Activated naive CD8-positive, alpha-beta T cell treated with anti-CD3 and anti-CD28 coated beads, Interleukin-2, amount 10 ng/mL, durations not matched to agents 7 days and 5 days (primary cell): ENCODE results near the gene ACSM6. TPM values are rescaled to one million over a fixed set of nuclear protein-coding genes. Genes with fewer than 3 reads are reported as not detected.
"Not testable (repeated sequence)": the region's sequence is repeated elsewhere in the genome, so short reads cannot be mapped to it uniquely, and the experiment has no call there.

Experiments
- ATAC-seq: fragments of 150-1000 bp; cut with Tn5 transposase; one replicate; pipeline ENCODE4 v1.10.0; 2021; ENCODE audit warnings: low read depth, moderate library complexity
- POLR2A ChIA-PET: fragments of 350-600 bp; sonication (Branson Sonifier 250); formaldehyde crosslinking; loops from one replicate; lab custom pipeline; 2021; ENCODE audit warnings: antibody characterized with exemption; lab: Charles Lee
- DNase-seq: peaks from one replicate; pipeline ENCODE4 v3.0.0; 2021
- H3K27ac Mint-ChIP-seq: one replicate; pipeline ENCODE4 v1.8.0; 2022; ENCODE audit warnings: mild to moderate bottlenecking, mixed read lengths
- H3K27me3 Mint-ChIP-seq: one replicate; pipeline ENCODE4 v1.8.0; 2022; ENCODE audit warnings: mild to moderate bottlenecking, moderate library complexity, mixed read lengths
- H3K36me3 Mint-ChIP-seq: one replicate; pipeline ENCODE4 v1.8.0; 2021; ENCODE audit warnings: mild to moderate bottlenecking, mixed read lengths
- H3K4me1 Mint-ChIP-seq: one replicate; pipeline ENCODE4 v1.8.0; 2021; ENCODE audit warnings: mixed read lengths
- H3K4me3 Mint-ChIP-seq: one replicate; pipeline ENCODE4 v1.8.0; 2022; ENCODE audit warnings: mild to moderate bottlenecking, moderate library complexity, mixed read lengths
- H3K9me3 Mint-ChIP-seq: one replicate; pipeline ENCODE4 v1.8.0; 2021; ENCODE audit warnings: mixed read lengths
- total RNA-seq, 2 experiments: library from RNA; stranded (reverse); gene quantifications; one replicate each; pipeline ENCODE4 v1.2.3, GENCODE V29; 2021

Gene ACSM6
- total RNA-seq, 2 experiments from 2014 or later, result not detected

DNA sequence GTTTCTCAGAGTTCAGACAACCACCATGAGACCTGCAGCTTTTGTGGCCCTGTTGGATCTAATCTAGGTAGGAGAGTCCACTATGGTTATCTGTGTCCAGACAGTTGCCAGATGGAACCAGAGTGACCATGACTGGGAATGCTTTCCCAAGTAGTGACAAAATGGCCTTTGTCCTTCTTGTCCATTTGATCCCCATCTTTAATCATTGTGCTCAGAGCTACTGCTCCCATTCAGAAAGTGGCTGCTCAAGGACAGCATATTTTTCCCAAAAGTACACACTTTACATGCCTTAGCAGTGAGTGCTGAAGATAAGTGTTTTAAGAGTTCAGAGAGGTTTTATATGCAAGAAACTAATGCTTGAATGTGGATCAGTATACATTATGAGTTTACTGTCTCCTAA is 5.4 kb upstream of the ACSM6 start:
- no peak overlapping the region for H3K27ac Mint-ChIP-seq
- no peak for ATAC-seq

DNA sequence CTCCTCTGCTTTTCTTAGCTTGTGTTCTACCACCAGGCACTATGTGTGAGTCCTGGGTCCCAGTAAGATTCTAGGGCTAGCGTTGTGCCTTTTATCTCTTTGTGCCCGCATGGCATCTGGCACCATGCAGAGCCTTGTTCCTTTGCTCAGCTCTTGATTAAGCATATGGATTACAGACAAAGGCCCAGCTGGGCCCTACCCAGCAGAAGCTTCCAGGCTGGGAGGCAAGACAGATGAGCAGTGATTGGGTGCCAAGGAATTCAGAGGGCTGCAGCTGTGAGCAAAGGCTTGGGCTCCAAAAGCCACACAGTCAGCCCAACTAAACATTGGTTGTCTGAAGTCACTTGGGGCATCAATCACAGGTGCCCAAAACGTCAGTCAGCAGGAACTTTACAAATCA is 2.0 kb downstream of the ACSM6 start:
- Mint-ChIP-seq H3K9me3 (no peaks in the 10 kb centered on the region), H3K27me3 (peaks cover 3% of the 10 kb centered on the region), H3K4me3 (no peak overlapping the region), H3K4me1 (no peaks in the 10 kb centered on the region), H3K36me3 (no peaks in the 10 kb centered on the region), H3K27ac (no peak overlapping the region)
- no peak for ATAC-seq
- POLR2A ChIA-PET, result no interaction called here
- DNase-seq, result no peak

More for the DNA sequence above, 5.4 kb upstream of the ACSM6 start:
- H3K9me3 Mint-ChIP-seq, result no peaks in the 10 kb centered on the region
- no peaks in the 10 kb centered on the region for H3K36me3 Mint-ChIP-seq
- H3K27me3 Mint-ChIP-seq, result peaks cover 19% of the 10 kb centered on the region
- peaks cover 4% of the 10 kb centered on the region for H3K4me1 Mint-ChIP-seq
- DNase-seq, result no peak
- POLR2A ChIA-PET, result no interaction called here
- no peak overlapping the region for H3K4me3 Mint-ChIP-seq

DNA sequence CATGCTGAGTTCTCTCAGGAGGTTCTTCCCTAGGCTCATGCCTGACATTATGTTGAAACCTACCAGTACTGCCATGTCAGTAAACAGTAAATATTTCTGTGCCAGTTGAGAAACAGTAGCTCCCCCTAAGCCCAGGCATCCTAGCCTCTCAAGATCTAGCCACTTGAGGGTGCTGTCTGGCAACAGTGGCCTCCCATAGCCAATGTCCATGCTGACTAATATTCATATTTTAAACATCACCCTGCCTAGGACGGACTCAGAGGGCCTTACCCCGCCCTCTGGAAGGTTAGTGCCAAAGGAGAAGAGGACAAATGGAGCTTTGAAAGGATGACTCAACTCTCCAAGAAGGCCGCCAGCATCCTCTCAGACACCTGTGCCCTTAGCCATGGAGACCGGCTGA is 7.7 kb downstream of the ACSM6 start:
- POLR2A ChIA-PET, result no interaction called here
- Mint-ChIP-seq H3K27ac (no peak overlapping the region), H3K27me3 (no peaks in the 10 kb centered on the region)

DNA sequence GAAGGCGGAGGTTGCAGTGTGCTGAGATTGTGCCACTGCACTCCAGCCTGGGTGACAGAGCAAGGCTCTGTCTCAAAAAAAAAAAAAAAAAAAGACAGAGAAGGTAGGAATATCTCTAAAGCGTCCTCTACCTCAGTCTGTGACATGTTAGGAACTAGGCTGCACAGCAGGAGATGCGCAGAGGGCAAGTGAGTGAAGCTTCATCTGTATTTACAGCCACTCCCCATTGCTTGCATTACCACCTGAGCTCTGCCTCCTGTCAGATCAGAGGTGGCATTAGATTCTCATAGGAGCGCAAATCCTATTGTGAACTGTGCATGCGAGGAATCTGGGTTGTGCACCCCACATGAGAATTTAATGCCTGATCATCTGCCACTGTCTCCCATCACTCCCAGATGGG is 8.8 kb downstream of the ACSM6 start:
- ATAC-seq, H3K27me3 Mint-ChIP-seq, H3K9me3 Mint-ChIP-seq, H3K4me3 Mint-ChIP-seq, H3K27ac Mint-ChIP-seq, POLR2A ChIA-PET, H3K36me3 Mint-ChIP-seq, H3K4me1 Mint-ChIP-seq, DNase-seq: not testable (repeated sequence)

More for the DNA sequence above, 7.7 kb downstream of the ACSM6 start:
- Mint-ChIP-seq H3K4me3 (no peak overlapping the region), H3K9me3 (no peaks in the 10 kb centered on the region), H3K36me3 (no peaks in the 10 kb centered on the region), H3K4me1 (no peaks in the 10 kb centered on the region)
- ATAC-seq (no peak), DNase-seq (no peak)

DNA sequence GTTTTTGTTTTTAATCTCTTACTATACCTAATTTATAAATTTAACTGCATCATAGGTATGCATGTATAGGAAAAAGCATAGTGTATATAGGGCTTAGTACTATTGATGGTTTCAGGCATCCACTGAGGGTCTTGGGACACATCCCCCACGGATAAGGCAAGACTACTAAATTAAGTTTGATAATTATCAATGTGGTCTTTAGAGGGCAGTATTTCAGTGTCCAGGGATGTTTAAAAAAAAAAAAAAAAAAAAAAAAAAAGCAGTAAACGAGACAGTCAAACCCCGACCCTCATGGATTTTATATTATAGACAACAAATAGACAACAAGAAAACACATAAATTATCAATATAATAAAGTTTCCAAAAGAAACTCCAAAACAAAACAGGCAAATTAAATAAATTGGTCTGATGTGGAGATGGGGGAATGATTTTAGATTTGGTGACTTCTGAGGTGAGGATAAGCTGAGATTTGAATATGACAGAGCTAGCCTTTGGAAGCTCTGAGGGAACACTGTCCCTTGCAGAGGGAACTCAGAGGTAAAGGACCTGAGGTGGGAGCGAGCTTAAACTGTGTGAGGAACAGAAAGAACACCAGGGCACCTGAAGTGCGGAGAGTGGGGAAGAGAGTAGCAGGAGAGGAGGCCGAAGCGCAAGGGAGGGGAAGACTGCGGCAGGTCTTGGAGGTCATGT is 14.8 kb downstream of the ACSM6 start:
- ATAC-seq (no peak), DNase-seq (no peak)
- no peaks in the 10 kb centered on the region for H3K27me3 Mint-ChIP-seq
- no peak overlapping the region for H3K27ac Mint-ChIP-seq
- no peaks in the 10 kb centered on the region for H3K36me3 Mint-ChIP-seq
- H3K4me3 Mint-ChIP-seq, result no peak overlapping the region
- H3K9me3 Mint-ChIP-seq, result no peaks in the 10 kb centered on the region
- H3K4me1 Mint-ChIP-seq, result no peaks in the 10 kb centered on the region
- POLR2A ChIA-PET, result no interaction called here

DNA sequence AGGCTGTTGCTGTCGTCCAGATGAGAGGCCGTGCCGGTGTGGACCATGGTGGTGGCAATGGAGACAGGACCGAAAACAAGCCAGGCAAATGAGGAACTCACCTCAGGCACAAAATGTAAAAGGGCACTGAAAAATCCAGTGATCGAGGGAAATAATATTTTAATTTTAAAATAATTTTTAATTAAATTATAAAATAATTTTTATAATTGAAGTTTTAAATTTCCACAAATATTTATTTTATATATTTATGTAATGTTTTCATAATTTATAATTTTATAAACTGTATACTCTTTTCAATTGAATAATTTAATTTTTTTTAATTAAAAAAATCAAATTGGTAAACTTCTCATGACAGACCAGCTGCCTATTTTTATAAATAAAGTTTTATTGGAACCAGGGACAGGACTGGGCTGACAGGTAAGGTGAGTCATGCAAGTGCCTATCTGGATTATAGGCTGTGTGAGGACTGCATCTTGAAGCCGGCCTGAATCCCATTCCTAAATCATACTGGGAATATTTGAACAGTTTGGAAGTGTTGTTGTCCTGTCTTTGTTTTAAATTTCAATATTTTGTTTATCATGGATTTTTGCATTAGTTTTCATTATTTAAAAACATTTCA is 15.6 kb downstream of the ACSM6 start:
- Mint-ChIP-seq H3K27me3 (no peaks in the 10 kb centered on the region), H3K36me3 (no peaks in the 10 kb centered on the region), H3K9me3 (no peaks in the 10 kb centered on the region), H3K4me1 (no peaks in the 10 kb centered on the region), H3K27ac (no peak overlapping the region), H3K4me3 (no peak overlapping the region)
- ATAC-seq (no peak), DNase-seq (no peak)
- POLR2A ChIA-PET, result no interaction called here

DNA sequence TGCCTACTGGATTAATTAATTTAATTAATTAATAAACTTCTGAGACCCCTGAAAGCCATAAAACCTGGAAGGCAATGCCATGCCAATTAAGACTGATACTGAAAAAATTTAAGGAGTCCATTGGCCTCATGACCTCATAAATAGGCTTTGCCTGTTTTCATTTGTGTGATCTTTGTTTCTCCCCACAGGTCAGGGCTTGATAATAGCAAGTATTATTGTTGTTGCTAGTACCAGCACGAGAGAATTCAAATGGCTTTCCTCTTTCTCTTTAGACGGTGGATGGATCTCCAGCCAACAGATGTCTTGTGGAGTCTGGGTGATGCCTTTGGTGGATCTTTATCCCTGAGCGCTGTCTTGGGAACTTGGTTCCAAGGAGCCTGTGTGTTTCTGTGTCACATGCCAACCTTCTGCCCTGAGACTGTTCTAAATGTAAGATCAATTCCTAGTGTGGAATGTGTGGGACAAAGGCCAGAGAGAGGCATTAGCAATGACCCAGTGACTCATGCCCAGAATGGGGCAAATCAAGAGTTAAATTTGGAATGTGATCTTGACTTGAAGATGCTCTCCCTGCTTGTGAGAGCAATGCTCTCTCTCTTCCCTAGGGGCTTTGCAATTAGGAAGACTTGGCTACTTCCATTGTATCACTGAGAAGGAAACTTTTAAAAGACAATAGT is 17.7 kb downstream of the ACSM6 start:
- Mint-ChIP-seq H3K9me3 (peaks cover 2% of the 10 kb centered on the region), H3K4me1 (no peaks in the 10 kb centered on the region), H3K36me3 (peaks cover 8% of the 10 kb centered on the region), H3K27ac (no peak overlapping the region), H3K27me3 (no peaks in the 10 kb centered on the region), H3K4me3 (no peak overlapping the region)
- ATAC-seq (no peak), DNase-seq (no peak)
- POLR2A ChIA-PET, result no interaction called here

DNA sequence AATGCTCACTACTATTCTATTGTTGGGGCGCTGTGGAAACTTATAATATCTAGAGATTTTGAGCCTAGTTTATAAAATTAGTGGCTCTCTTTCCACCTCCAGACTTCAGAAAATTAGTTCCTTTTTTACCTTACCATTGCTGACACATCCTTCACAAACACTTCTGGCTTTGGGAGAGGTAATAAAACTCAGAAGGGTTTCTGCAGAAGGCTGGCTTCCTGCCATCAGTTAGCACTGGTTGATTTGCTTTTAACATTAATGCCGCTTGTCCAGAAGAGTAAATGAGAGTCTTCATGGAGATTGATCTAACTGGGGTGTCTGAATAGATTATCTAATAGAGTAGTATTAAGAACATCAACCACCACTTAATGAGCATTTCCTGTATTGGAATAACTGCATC is 20.3 kb downstream of the ACSM6 start:
- H3K27ac Mint-ChIP-seq, result no peak overlapping the region
- DNase-seq (no peak), ATAC-seq (no peak)
- no peak overlapping the region for H3K4me3 Mint-ChIP-seq
- no peaks in the 10 kb centered on the region for H3K27me3 Mint-ChIP-seq
- no peaks in the 10 kb centered on the region for H3K4me1 Mint-ChIP-seq
- H3K9me3 Mint-ChIP-seq, result peaks cover 2% of the 10 kb centered on the region
- POLR2A ChIA-PET, result no interaction called here
- peaks cover 8% of the 10 kb centered on the region for H3K36me3 Mint-ChIP-seq

DNA sequence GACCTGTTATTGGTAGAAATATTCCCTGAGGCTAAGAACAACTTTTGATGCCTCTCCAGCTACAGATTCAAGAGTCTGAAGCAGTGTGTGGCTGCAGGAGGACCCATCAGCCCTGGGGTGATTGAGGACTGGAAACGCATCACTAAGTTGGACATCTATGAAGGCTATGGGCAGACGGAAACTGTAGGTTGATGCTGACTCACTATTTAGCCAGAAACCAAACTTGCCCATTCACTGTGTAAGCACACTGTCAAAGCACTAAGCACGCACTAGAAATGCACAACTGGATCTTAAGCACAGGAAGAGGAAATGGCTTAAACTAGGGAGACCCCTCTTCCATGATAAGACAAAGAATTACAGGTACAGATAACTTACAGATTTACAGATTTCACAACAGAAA is 20.8 kb downstream of the ACSM6 start:
- Mint-ChIP-seq H3K4me3 (no peak overlapping the region), H3K9me3 (peaks cover 2% of the 10 kb centered on the region), H3K27ac (no peak overlapping the region), H3K36me3 (peaks cover 8% of the 10 kb centered on the region), H3K27me3 (no peaks in the 10 kb centered on the region), H3K4me1 (no peaks in the 10 kb centered on the region)
- ATAC-seq (no peak), DNase-seq (no peak)
- POLR2A ChIA-PET, result no interaction called here

DNA sequence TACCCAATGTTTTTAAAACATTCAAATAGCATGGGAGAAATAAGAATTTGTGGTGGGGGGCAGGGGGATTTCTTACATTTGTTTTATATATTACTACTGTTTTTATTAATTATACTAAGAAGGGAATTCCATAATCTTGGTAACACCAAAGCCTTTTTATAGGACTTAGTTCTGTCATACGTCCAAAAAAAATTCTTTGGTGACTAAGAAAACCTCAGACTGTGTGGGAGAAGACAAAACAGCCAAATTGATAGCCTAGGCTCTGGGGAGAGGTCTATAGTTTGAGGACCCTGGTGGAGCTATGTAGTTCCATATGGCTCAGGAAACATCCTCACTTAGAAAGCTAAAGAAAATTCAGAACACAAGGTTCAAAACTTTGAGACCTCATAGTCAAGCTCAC is 23.4 kb downstream of the ACSM6 start:
- Mint-ChIP-seq H3K27me3 (peaks cover 1% of the 10 kb centered on the region), H3K27ac (no peak overlapping the region), H3K36me3 (peaks cover 8% of the 10 kb centered on the region), H3K9me3 (peaks cover 2% of the 10 kb centered on the region), H3K4me1 (no peaks in the 10 kb centered on the region), H3K4me3 (no peak overlapping the region)
- DNase-seq, result no peak
- POLR2A ChIA-PET, result no interaction called here
- no peak for ATAC-seq

DNA sequence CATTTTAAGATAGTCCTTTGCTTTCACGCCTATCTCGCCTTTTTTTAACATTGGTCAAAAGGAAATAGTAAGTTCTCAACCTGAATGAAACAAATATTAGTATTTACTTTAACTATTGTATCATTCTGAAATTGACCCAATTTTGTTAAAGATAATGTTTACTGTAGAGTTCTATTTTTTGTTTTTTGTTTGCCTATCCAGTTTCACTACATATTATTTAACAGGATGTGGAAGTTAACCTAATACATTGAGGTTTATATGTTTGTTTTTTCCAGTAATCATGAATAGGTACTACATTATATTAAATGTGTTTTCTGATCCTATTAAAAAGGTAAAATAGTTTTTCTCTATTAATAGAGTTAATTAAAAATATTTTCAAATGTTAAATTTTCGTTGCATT is 26.5 kb downstream of the ACSM6 start:
- Mint-ChIP-seq H3K27ac (no peak overlapping the region), H3K27me3 (peaks cover 3% of the 10 kb centered on the region), H3K9me3 (peaks cover 2% of the 10 kb centered on the region), H3K4me1 (no peaks in the 10 kb centered on the region), H3K4me3 (no peak overlapping the region), H3K36me3 (peaks cover 4% of the 10 kb centered on the region)
- no peak for ATAC-seq
- POLR2A ChIA-PET, result no interaction called here
- DNase-seq, result no peak

DNA sequence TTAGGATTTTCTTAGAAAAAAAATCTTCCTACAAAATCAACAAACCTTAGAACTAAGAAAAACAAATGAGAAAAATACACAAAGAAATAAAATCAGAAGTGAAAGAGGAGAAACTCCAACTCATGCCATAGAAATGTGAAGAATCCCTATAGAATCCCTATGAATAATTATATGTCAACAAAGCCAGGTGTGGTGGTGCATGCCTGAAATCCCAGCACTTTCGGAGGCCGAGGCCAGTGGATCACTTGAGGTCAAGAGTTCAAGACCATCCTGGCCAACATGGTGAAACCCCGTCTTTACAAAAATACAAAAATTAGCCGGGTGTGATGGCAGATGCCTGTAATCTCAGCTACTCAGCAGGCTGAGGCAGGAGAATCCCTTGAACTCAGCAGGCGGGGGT is 27.1 kb downstream of the ACSM6 start:
- no peak overlapping the region for H3K4me3 Mint-ChIP-seq
- no peak overlapping the region for H3K27ac Mint-ChIP-seq
- peaks cover 3% of the 10 kb centered on the region for H3K27me3 Mint-ChIP-seq
- no peaks in the 10 kb centered on the region for H3K4me1 Mint-ChIP-seq
- ATAC-seq (no peak), DNase-seq (no peak)
- peaks cover 3% of the 10 kb centered on the region for H3K36me3 Mint-ChIP-seq
- POLR2A ChIA-PET, result no interaction called here
- peaks cover under 1% of the 10 kb centered on the region for H3K9me3 Mint-ChIP-seq

DNA sequence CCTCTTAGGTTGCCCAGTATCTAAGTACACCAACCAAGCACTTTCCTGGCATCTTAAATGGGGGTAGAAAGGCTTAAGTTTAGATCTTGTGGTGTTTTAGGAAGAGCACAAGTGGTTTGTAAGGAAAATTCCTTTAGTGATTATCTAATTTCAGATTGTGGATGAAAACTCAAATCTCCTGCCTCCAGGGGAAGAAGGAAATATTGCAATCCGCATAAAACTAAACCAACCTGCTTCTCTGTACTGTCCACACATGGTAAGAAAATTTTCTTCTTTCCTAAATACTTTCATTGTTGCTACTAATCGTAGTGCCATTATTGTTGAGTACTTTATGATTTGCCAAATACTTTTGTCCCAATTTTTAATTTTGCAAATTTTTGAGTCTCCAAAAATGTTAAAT is 31.1 kb downstream of the ACSM6 start:
- H3K27me3 Mint-ChIP-seq, result peaks cover 6% of the 10 kb centered on the region
- POLR2A ChIA-PET, result no interaction called here
- no peak overlapping the region for H3K27ac Mint-ChIP-seq
- ATAC-seq, result no peak
- no peaks in the 10 kb centered on the region for H3K36me3 Mint-ChIP-seq
- H3K9me3 Mint-ChIP-seq, result no peaks in the 10 kb centered on the region
- no peak overlapping the region for H3K4me3 Mint-ChIP-seq
- DNase-seq, result no peak
- H3K4me1 Mint-ChIP-seq, result no peaks in the 10 kb centered on the region
